K562 (cell line): ENCODE data around the gene SLC30A3. TPM values are rescaled to one million over a fixed set of nuclear protein-coding genes. Genes with fewer than 3 reads are reported as not detected.

Experiments used
- FOXA1 ChIP-seq: fragments of 450-650 bp; IDR thresholded peaks from 2 replicates; pipeline ENCODE4 v1.6.1; 2016; ENCODE audit warnings: mild to moderate bottlenecking, borderline replicate concordance
- NFE2L1 ChIP-seq: fragments of 450-650 bp; IDR thresholded peaks from 2 replicates; pipeline ENCODE4 v1.6.1; 2016; ENCODE audit warnings: missing genetic modification characterization, low read depth, mild to moderate bottlenecking, missing compliant biosample characterization, moderate library complexity, borderline replicate concordance
- NR3C1 ChIP-seq: sonication (generic); formaldehyde crosslinking; IDR thresholded peaks from 2 replicates; pipeline ENCODE4 v1.8.1; 2022; ENCODE audit warnings: missing genetic modification reagents
- SLC30A9 ChIP-seq: fragments of 250-450 bp; sonication (Bioruptor Pico); IDR thresholded peaks from 2 replicates; pipeline ENCODE4 v1.8.0; 2022; ENCODE audit warnings: mild to moderate bottlenecking, moderate library complexity
- ZNF407 ChIP-seq: fragments of 450-650 bp; IDR thresholded peaks from 2 replicates; pipeline ENCODE4 v1.6.1; 2016; ENCODE audit warnings: low read depth
- polyA plus RNA-seq, 8 experiments: library from polyadenylated mRNA; depleted of rRNA in 4 of 8; stranded (reverse) in 5 of 8; unstranded in 3 of 8; fragments of >200 nt; fragmentation: Nextera tagmentation in 2 of 8; fragmentation: Illumina TruSeq in 1 of 8; extraction: Ambion mirVana in 2 of 8; extraction: Trizol in 1 of 8; gene quantifications; 2 replicates each; pipeline versions ENCODE4 v1.2.1 to v1.2.3, GENCODE V29; 2011 to 2014; ENCODE audit warnings: inconsistent platforms in 1 of 8, missing spikeins in 1 of 8
- total RNA-seq, 7 experiments: library from RNA; depleted of rRNA in 6 of 7; stranded (reverse); fragments of >200 nt in 6 of 7; fragmentation: Illumina TruSeq in 2 of 7; extraction: Trizol in 2 of 7; gene quantifications; 2 replicates each; pipeline versions ENCODE4 v1.2.1 to v1.2.3, GENCODE V29; 2011 to 2021; ENCODE audit warnings: low replicate concordance in 1 of 7
- TF ChIP-seq, protein P1 (sequence below), 2 experiments: fragments of 450-650 bp; formaldehyde crosslinking in 1 of 2; IDR thresholded peaks; 2 replicates each; pipeline versions ENCODE4 v1.4.0 to v1.6.1; 2014 to 2020; ENCODE audit warnings: mild to moderate bottlenecking in 2 of 2, borderline replicate concordance in 1 of 2, low read depth in 1 of 2
- TF ChIP-seq, protein P2 (sequence below): fragments of 450-650 bp; formaldehyde crosslinking; IDR thresholded peaks from 2 replicates; pipeline ENCODE4 v1.4.0; 2020; ENCODE audit warnings: mild to moderate bottlenecking, moderate library complexity

SLC30A3 gene
- total and polyA plus RNA-seq, 9 of the 15 experiments (the other 6 are each of a cell fraction or from before 2014, with no cell fraction given) = 0.03 to 2.7 (median 0.89) TPM; not detected in 1

- TF ChIP-seq, protein P1, sequence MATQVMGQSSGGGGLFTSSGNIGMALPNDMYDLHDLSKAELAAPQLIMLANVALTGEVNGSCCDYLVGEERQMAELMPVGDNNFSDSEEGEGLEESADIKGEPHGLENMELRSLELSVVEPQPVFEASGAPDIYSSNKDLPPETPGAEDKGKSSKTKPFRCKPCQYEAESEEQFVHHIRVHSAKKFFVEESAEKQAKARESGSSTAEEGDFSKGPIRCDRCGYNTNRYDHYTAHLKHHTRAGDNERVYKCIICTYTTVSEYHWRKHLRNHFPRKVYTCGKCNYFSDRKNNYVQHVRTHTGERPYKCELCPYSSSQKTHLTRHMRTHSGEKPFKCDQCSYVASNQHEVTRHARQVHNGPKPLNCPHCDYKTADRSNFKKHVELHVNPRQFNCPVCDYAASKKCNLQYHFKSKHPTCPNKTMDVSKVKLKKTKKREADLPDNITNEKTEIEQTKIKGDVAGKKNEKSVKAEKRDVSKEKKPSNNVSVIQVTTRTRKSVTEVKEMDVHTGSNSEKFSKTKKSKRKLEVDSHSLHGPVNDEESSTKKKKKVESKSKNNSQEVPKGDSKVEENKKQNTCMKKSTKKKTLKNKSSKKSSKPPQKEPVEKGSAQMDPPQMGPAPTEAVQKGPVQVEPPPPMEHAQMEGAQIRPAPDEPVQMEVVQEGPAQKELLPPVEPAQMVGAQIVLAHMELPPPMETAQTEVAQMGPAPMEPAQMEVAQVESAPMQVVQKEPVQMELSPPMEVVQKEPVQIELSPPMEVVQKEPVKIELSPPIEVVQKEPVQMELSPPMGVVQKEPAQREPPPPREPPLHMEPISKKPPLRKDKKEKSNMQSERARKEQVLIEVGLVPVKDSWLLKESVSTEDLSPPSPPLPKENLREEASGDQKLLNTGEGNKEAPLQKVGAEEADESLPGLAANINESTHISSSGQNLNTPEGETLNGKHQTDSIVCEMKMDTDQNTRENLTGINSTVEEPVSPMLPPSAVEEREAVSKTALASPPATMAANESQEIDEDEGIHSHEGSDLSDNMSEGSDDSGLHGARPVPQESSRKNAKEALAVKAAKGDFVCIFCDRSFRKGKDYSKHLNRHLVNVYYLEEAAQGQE (IDR thresholded peaks at IDR 0.05; ENCODE audit: borderline replicate concordance) = no peak
- TF ChIP-seq, protein P1 (CRISPR knock-in tag; IDR thresholded peaks at IDR 0.05; ENCODE audit: low read depth) = no peak
- TF ChIP-seq NR3C1 (CRISPR knock-in tag) (no peak), ZNF407 (no peak), FOXA1 (no peak), SLC30A9 (CRISPR knock-in tag) (no peak), NFE2L1 (tag) (no peak)
- TF ChIP-seq, protein P2, sequence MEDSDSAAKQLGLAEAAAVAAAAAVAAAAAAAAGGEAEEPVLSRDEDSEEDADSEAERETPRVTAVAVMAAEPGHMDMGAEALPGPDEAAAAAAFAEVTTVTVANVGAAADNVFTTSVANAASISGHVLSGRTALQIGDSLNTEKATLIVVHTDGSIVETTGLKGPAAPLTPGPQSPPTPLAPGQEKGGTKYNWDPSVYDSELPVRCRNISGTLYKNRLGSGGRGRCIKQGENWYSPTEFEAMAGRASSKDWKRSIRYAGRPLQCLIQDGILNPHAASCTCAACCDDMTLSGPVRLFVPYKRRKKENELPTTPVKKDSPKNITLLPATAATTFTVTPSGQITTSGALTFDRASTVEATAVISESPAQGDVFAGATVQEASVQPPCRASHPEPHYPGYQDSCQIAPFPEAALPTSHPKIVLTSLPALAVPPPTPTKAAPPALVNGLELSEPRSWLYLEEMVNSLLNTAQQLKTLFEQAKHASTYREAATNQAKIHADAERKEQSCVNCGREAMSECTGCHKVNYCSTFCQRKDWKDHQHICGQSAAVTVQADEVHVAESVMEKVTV (CRISPR knock-in tag) = no peak
These were observed 7.7 kb downstream of the SLC30A3 start (continued) for GRCh38 chr2:27255187-27255586.
